DND-41 (cell line): ENCODE results near the gene CRY1.

ENCODE experiments used
- ATAC-seq: fragments of 200-7000 bp; cut with Tn5 transposase; 3 replicates; pipeline ENCODE4 v1.9.1; 2021; ENCODE audit warnings: low read depth; ENCODE audit not compliant: insufficient read depth
- DNase-seq: peaks from one replicate; pipeline ENCODE4 v3.0.0-alpha.2; 2020
- H2AFZ ChIP-seq: 2 replicates; pipeline ENCODE4 v1.6.0; 2012; ENCODE audit warnings: low read depth, low read length
- H3K27ac ChIP-seq: 2 replicates; pipeline ENCODE4 v1.5.1; 2012; ENCODE audit warnings: low read length, inconsistent platforms
- H3K27me3 ChIP-seq: fragments of 200-600 bp; sonication (generic); 2 replicates; pipeline ENCODE4 v1.6.0; 2012; ENCODE audit warnings: low read length, mild to moderate bottlenecking, inconsistent platforms; ENCODE audit not compliant: insufficient read depth, poor library complexity
- H3K36me3 ChIP-seq: 2 replicates; pipeline ENCODE4 v1.5.1; 2012; ENCODE audit warnings: low read length, inconsistent platforms; ENCODE audit not compliant: insufficient read depth
- H3K4me1 ChIP-seq: 2 replicates; pipeline ENCODE4 v1.5.1; 2012; ENCODE audit warnings: mild to moderate bottlenecking, low read length; ENCODE audit not compliant: insufficient read depth
- H3K4me2 ChIP-seq: 2 replicates; pipeline ENCODE4 v1.6.0; 2012; ENCODE audit warnings: mild to moderate bottlenecking, moderate library complexity, low read length, inconsistent platforms; ENCODE audit not compliant: insufficient read depth
- H3K4me3 ChIP-seq, 2 experiments: fragments of 200-600 bp in 1 of 2; shearing (Covaris generic) in 1 of 2; 2 replicates each; pipeline ENCODE4 v1.5.1; 2012 to 2016; ENCODE audit warnings: inconsistent platforms in 2 of 2, low read length in 2 of 2, mild to moderate bottlenecking in 2 of 2, low read depth in 1 of 2, moderate library complexity in 1 of 2
- H3K79me2 ChIP-seq: 2 replicates; pipeline ENCODE4 v1.6.0; 2012; ENCODE audit warnings: low read length, inconsistent platforms; ENCODE audit not compliant: insufficient read depth
- H3K9ac ChIP-seq: 2 replicates; pipeline ENCODE4 v1.6.0; 2012; ENCODE audit warnings: low read depth, mild to moderate bottlenecking, inconsistent platforms, low read length, moderate library complexity
- H3K9me3 ChIP-seq: 2 replicates; pipeline ENCODE4 v1.5.1; 2012; ENCODE audit warnings: low read length, moderate library complexity, mild to moderate bottlenecking, inconsistent platforms; ENCODE audit not compliant: insufficient read depth, severe bottlenecking
- H4K20me1 ChIP-seq: 2 replicates; pipeline ENCODE4 v1.6.0; 2012; ENCODE audit warnings: low read length; ENCODE audit not compliant: insufficient read depth
- CTCF ChIP-seq: IDR thresholded peaks from 2 replicates; pipeline ENCODE4 v1.5.1; 2012; ENCODE audit warnings: borderline replicate concordance, low read length, moderate library complexity, mild to moderate bottlenecking; ENCODE audit not compliant: poor library complexity, severe bottlenecking; ENCODE audit errors: extremely low read depth
- EZH2 ChIP-seq: IDR thresholded peaks from 3 replicates; pipeline ENCODE4 v1.6.1; 2012; ENCODE audit warnings: borderline replicate concordance, low read depth, mild to moderate bottlenecking, moderate library complexity, low read length, inconsistent platforms; ENCODE audit not compliant: severe bottlenecking

CRY1 gene

GRCh38 chr12:107103516-107103915 is 10.2 kb upstream of the CRY1 start:
- TF ChIP-seq EZH2 (no peak), CTCF (no peak)
- ATAC-seq (no peak), DNase-seq (no peak)
- H3K4me1 ChIP-seq: no peaks in the 10 kb centered on the region
- peaks cover 3% of the 10 kb centered on the region for H3K27me3 ChIP-seq
- no peak overlapping the region for H3K9ac ChIP-seq
- no peak overlapping the region for H3K4me2 ChIP-seq
- no peaks in the 10 kb centered on the region for H3K79me2 ChIP-seq
- H4K20me1 ChIP-seq: no peaks in the 10 kb centered on the region
- H3K4me3 ChIP-seq: no peak overlapping the region
- H3K36me3 ChIP-seq: no peaks in the 10 kb centered on the region
- no peak overlapping the region for H3K27ac ChIP-seq
- H3K9me3 ChIP-seq: no peaks in the 10 kb centered on the region
- H2AFZ ChIP-seq: no peak overlapping the region

GRCh38 chr12:107103097-107103496 is 9.7 kb upstream of the CRY1 start:
- H3K27me3 ChIP-seq: peaks cover 3% of the 10 kb centered on the region
- no peak overlapping the region for H3K27ac ChIP-seq
- no peaks in the 10 kb centered on the region for H3K36me3 ChIP-seq
- H3K4me3 ChIP-seq: no peak overlapping the region
- no peaks in the 10 kb centered on the region for H3K9me3 ChIP-seq
- no peak overlapping the region for H3K4me2 ChIP-seq
- ATAC-seq (no peak), DNase-seq (no peak)
- no peaks in the 10 kb centered on the region for H3K79me2 ChIP-seq
- no peaks in the 10 kb centered on the region for H4K20me1 ChIP-seq
- H3K9ac ChIP-seq: no peak overlapping the region
- H3K4me1 ChIP-seq: no peaks in the 10 kb centered on the region
- no peak overlapping the region for H2AFZ ChIP-seq
- TF ChIP-seq CTCF (no peak), EZH2 (no peak)

- Histone ChIP-seq H4K20me1 (no peaks in the 10 kb centered on the region), H3K27me3 (peaks cover 3% of the 10 kb centered on the region), H3K36me3 (no peaks in the 10 kb centered on the region), H3K9me3 (no peaks in the 10 kb centered on the region), H3K79me2 (no peaks in the 10 kb centered on the region), H3K4me3 (no peak overlapping the region), H3K4me1 (no peaks in the 10 kb centered on the region), H2AFZ (no peak overlapping the region), H3K4me2 (no peak overlapping the region), H3K27ac (no peak overlapping the region), H3K9ac (no peak overlapping the region)
- TF ChIP-seq CTCF: no peak
- no peak for TF ChIP-seq EZH2
- DNase-seq: no peak
- ATAC-seq: no peak
Observed at GRCh38 chr12:107102294-107102693, 8.9 kb upstream of the CRY1 start.

- H4K20me1 ChIP-seq: no peaks in the 10 kb centered on the region
- H2AFZ ChIP-seq: no peak overlapping the region
- H3K36me3 ChIP-seq: no peaks in the 10 kb centered on the region
- H3K4me2 ChIP-seq: no peak overlapping the region
- H3K79me2 ChIP-seq: no peaks in the 10 kb centered on the region
- H3K27me3 ChIP-seq: no peaks in the 10 kb centered on the region
- TF ChIP-seq CTCF: no peak
- TF ChIP-seq EZH2: no peak
- DNase-seq (no peak), ATAC-seq (no peak)
- no peaks in the 10 kb centered on the region for H3K4me1 ChIP-seq
- no peaks in the 10 kb centered on the region for H3K9me3 ChIP-seq
- H3K27ac ChIP-seq: no peak overlapping the region
- H3K4me3 ChIP-seq: no peak overlapping the region
- H3K9ac ChIP-seq: no peak overlapping the region
Observed at GRCh38 chr12:107101651-107102050, 8.3 kb upstream of the CRY1 start.
